ENCODE results near the gene FLCN. TPM values are rescaled to one million over a fixed set of nuclear protein-coding genes. Genes with fewer than 3 reads are reported as not detected.

FLCN gene
- total and polyA plus RNA-seq, 2 of the 13 experiments (the other 11 are each of a cell fraction or from before 2014, with no cell fraction given) = 16.6 to 24.9 TPM

- TF ChIP-seq CREB3 (CRISPR knock-in tag; IDR thresholded peaks at IDR 0.05) = no peak
- TF ChIP-seq ZNF446 (CRISPR knock-in tag; IDR thresholded peaks at IDR 0.05) = no peak
- peak; percentile 80 for TF ChIP-seq GABPA (IDR thresholded peaks at IDR 0.05; ENCODE audit: low read depth, low read length)
- TF ChIP-seq GABPA (CRISPR knock-in tag; IDR thresholded peaks at IDR 0.05; ENCODE audit: low read depth) = peak; percentile 90
- TF ChIP-seq SRY (CRISPR knock-in tag; IDR thresholded peaks at IDR 0.05) = peak; percentile 49; the same call in 1 of the 2 replicates
- peak; percentile 79 for TF ChIP-seq NFAT5 (CRISPR knock-in tag; IDR thresholded peaks at IDR 0.05)
- TF ChIP-seq ATM (IDR thresholded peaks at IDR 0.05; ENCODE audit: borderline replicate concordance) = no peak
- peak; percentile 90 for TF ChIP-seq ZFY (CRISPR knock-in tag; IDR thresholded peaks at IDR 0.05)
- no peak for TF ChIP-seq KLF13 (CRISPR knock-in tag; IDR thresholded peaks at IDR 0.05)
- TF ChIP-seq ZNF883 (CRISPR knock-in tag; IDR thresholded peaks at IDR 0.05; ENCODE audit: not compliant biosample characterization) = peak; percentile 51
- peak in 1 of 2 experiments; percentile 13; a peak in 1 of 4 replicates for TF ChIP-seq HMGXB4 (CRISPR knock-in tag; IDR thresholded peaks at IDR 0.05; ENCODE audit: borderline replicate concordance in 1 of 2, low read depth in 1 of 2)
- TF ChIP-seq NFIB (CRISPR knock-in tag; IDR thresholded peaks at IDR 0.05; ENCODE audit: borderline replicate concordance) = no peak
- TF ChIP-seq AGO2 (optimal IDR thresholded peaks at IDR 0.05; ENCODE audit: low read depth, low read length) = peak; percentile 68
- TF ChIP-seq CSRNP1 (CRISPR knock-in tag; IDR thresholded peaks at IDR 0.05) = 0 out of 2 replicates have a peak, but pooled peaks have one; percentile 70
- TF ChIP-seq SIN3A (IDR thresholded peaks at IDR 0.05; ENCODE audit: borderline replicate concordance, low read depth, low read length) = peak; percentile 92; the same call in 1 of the 2 replicates
- TF ChIP-seq FOXM1 (CRISPR knock-in tag; IDR thresholded peaks at IDR 0.05) = 0 out of 2 replicates have a peak, but pooled peaks have one; percentile 78
Observed at GRCh38 chr17:17280613-17281549, 43.9 kb upstream of the FLCN start, which contains the start of gene COPS3 (continued).
